ENCODE results near the gene NOTCH2NLA.
"Not testable (repeated sequence)": the region's sequence is repeated elsewhere in the genome, so short reads cannot be mapped to it uniquely, and the experiment has no call there.

DNA sequence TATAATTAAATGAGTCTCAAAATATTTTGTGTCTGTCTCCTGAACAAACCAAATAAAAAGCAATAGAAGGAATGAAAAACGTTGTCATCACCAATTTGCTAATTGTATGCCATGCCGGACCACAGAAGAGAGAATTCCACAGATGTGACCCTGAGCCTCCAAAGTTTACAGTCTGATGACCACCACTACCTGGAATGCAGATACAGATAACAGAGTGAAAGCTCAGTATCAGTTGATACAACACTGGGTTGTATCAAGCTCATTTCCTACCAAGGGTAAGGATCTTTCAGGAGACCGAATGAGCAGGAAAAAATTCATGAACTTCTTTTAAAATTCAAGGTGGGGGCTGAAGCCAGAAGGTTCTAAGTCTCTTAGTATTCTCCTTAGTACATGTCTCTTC lies 43.9 kb upstream of the NOTCH2NLA start:
- TF ChIP-seq, protein P1, sequence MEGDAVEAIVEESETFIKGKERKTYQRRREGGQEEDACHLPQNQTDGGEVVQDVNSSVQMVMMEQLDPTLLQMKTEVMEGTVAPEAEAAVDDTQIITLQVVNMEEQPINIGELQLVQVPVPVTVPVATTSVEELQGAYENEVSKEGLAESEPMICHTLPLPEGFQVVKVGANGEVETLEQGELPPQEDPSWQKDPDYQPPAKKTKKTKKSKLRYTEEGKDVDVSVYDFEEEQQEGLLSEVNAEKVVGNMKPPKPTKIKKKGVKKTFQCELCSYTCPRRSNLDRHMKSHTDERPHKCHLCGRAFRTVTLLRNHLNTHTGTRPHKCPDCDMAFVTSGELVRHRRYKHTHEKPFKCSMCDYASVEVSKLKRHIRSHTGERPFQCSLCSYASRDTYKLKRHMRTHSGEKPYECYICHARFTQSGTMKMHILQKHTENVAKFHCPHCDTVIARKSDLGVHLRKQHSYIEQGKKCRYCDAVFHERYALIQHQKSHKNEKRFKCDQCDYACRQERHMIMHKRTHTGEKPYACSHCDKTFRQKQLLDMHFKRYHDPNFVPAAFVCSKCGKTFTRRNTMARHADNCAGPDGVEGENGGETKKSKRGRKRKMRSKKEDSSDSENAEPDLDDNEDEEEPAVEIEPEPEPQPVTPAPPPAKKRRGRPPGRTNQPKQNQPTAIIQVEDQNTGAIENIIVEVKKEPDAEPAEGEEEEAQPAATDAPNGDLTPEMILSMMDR (optimal IDR thresholded peaks at IDR 0.05 in 1 of 3, IDR thresholded peaks at IDR 0.05 in 1 of 3, conservative IDR thresholded peaks at IDR 0.05 in 1 of 3; ENCODE audit: extremely low read depth in 1 of 3, insufficient read depth in 2 of 3, low read length in 3 of 3) = not testable (repeated sequence)
- TF ChIP-seq EZH2 (IDR thresholded peaks at IDR 0.05; ENCODE audit: low read length) = not testable (repeated sequence)

Data from keratinocyte (primary cell).